ENCODE measurements around the gene SALL1.

SALL1 gene

DNA sequence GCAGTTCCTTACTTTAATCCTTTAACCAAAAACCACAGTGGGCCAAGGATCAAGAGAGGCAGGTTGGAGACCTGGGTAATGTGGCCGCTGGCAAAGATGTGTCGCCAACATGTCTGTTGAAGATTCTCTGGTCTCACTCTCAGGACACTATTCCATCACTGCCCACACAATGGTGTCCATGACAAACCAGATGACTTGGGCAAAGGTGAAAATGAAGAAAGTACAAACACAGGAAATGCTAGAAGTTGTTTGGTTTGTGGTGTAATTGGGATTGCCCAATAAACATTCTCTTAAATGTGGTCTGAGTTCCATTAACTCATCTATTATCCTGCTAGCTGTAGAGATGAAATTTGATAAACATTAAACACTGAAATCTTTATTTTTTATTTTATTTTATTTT is 43.3 kb downstream of the SALL1 start:
- no peak for DNase-seq

DNA sequence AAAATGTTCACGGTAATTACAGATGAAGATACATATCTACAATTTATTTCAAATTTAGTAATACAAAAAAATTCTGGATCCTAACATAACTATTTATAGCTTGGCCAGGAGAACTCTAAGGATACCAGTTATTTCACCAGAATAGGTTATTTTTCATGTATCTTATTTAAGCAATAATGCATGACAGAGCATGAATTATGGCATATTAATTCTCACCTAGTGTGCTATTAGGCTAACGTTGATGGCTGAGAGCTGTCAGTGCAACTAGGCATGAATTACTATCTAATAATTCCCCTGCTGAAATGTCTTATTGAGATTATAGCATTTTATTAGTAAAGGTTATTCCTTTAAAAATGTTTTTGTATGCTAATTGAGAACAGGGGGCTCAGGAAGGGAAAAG is 44.5 kb downstream of the SALL1 start:
- DNase-seq = no peak

DNA sequence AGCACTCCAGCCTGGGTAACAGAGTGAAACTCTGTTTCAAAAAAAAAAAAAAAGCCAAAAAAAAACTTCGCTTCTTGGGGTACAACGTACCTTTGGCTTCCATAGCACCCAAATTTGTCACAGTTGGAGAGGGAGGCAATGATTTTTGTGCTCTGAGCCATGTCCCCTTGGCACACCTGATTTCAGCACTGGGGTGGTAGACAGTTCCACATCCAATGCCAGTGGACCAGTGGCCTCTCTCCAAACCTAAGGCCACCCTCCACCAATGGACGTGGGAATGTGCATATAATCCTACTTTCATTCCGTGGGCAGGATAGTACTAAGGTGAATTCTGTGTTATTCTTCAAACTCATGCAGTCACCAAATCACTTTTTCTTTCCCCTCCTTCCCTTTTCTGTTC is 47.5 kb downstream of the SALL1 start:
- DNase-seq = no peak

DNA sequence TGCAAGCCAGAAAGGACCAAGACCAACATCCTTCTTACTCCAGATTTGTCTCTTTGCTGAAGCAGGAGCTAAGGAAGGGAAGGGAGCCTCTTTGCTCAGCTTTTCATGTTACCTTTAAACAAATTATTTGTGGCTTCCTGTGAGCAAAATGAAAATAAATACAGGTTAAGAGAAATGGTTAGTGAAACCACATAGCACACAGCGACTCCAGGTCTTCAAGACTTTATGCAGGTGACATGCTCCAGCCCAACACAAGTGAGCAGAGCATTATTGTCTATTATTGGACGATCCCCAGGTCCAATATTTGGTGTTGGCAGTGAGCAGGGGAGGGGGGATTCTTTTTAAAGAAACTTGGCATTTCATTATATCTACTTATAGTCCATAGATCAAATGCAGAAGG is 53.3 kb downstream of the SALL1 start:
- DNase-seq = no peak

DNA sequence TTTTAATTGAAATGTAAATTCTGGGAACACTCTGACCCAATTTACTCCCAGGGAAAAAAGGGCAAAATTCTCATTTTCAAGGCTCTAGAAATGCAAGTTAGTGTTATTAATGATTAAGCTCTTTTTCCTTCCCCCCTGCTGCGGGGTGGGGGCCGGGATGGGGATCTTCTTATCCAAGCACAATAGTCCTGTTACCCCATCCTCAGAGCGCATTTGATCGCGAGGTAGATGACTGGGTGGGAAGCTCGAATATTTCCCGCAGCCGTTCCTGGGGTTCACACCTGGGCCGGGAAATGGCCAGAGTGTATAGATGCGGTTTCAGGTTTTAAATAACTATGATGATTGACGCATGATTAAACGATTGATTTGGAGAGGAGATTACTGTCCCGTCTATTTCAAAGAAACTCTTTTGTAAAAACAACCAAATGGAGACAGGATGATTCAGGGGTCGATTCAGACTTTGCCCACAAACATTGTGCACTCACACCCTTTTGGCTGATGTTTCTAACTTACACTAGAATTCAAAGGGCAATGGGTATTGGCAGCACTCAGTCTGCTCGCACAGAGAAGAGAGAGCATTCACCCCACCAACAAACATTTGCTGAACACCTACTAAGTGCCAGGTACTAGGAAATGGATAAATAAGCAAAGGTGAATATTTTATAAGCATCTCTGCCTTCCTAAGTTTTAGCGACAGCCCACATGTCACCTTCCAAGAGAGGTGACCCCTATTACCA is 55.0 kb downstream of the SALL1 start:
- no peak for DNase-seq

DNA sequence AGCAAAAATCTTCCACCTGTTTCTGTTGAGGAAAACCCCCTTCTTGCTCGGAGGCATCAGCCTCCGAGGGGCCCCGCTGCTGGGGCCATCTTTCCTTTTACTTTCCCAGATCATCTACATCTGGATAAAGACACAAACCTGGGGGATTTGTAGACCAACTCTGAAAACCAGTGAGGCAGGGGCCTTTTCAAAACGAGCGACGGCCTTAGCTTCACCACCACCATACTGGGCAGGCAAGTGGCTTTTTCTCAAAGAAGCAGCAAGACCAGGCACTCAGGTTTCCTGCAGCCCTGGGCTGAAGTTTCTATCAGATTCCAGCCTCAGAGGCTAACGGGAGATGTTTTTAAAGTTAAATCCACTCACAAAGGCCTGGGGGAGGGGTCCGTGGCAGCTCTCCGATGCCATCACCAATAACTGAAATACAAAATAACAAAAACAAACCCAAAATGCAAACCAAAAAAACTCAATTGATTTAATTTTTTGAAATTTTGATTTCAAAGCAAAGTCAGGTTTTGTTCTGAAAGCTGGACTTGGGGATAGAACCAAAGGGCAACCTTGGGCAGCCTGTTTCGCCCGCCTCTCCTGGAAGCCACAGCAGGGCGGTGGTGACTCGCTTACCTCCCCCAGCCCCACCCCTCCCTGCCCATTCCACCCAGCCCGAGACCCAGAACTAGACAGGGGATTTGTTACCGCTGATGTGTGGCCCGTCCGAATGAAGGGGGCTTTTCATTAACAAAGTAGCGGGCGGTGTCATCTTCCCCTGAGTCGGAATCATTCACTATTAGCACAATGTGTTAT is 55.8 kb downstream of the SALL1 start:
- no peak for DNase-seq

DNA sequence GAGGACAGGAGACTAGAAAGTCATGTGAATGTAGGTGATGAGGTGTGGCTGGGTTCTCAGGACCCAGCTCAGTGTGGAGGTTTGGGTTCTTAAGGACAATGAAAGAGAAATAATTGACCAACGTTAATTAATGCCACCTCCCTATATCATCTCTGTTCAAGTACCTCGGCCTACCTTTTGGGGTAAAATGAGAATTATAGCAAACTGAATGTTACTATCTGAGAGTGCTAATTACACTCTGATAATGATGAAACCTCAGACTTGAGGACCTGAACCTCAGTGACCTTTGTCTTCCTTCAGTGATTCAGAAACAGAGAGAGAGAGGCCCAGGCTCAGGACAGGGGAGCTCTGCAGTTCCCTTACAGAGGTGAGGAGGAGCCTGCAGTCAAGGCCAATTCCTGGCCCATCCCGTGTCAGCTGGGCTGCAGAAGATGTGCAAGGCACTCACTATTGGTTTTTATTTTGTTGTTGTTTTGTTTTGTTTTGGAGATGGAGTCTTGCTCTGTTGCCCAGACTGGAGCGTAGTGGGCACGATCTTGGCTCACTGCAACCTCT is 57.3 kb downstream of the SALL1 start:
- no peak for DNase-seq

Measured in NCI-H2171 treated with DMSO at 0.1 percent for 48 hours (cell line).